DOHH2 (cell line): ENCODE measurements around the gene OOSP1.
"Not testable (repeated sequence)": the region's sequence is repeated elsewhere in the genome, so short reads cannot be mapped to it uniquely, and the experiment has no call there.

Source experiments
- H3F3A ChIP-seq: fragments of 200-600 bp; sonication (generic), shearing (Covaris generic); 2 replicates; pipeline ENCODE4 v1.6.0; 2016; ENCODE audit warnings: antibody characterized with exemption, mild to moderate bottlenecking; ENCODE audit not compliant: control insufficient read depth, insufficient read depth
- H3K27ac ChIP-seq: fragments of 200-600 bp; sonication (generic); 2 replicates; pipeline ENCODE4 v1.5.1; 2014; ENCODE audit warnings: low read depth, mild to moderate bottlenecking, low read length, moderate library complexity
- H3K27me3 ChIP-seq: fragments of 200-600 bp; sonication (generic); 2 replicates; pipeline ENCODE4 v1.6.1; 2014; ENCODE audit warnings: mild to moderate bottlenecking, low read length, mixed read lengths; ENCODE audit not compliant: control insufficient read depth
- H3K36me3 ChIP-seq: fragments of 200-600 bp; sonication (generic); 2 replicates; pipeline ENCODE4 v1.6.1; 2014; ENCODE audit warnings: mild to moderate bottlenecking, low read length, moderate library complexity, mixed read lengths; ENCODE audit not compliant: control insufficient read depth
- H3K4me1 ChIP-seq: fragments of 200-600 bp; sonication (generic); 2 replicates; pipeline ENCODE4 v1.6.1; 2014; ENCODE audit warnings: mild to moderate bottlenecking, low read length, mixed read lengths; ENCODE audit not compliant: control insufficient read depth
- H3K4me2 ChIP-seq: fragments of 200-600 bp; sonication (generic); 2 replicates; pipeline ENCODE4 v1.6.0; 2014; ENCODE audit warnings: mild to moderate bottlenecking, low read length, moderate library complexity
- H3K4me3 ChIP-seq: fragments of 200-600 bp; sonication (generic); 2 replicates; pipeline ENCODE4 v1.5.1; 2014; ENCODE audit warnings: mild to moderate bottlenecking, low read length, mixed read lengths
- H3K79me2 ChIP-seq: fragments of 200-600 bp; sonication (generic); 2 replicates; pipeline ENCODE4 v1.6.1; 2014; ENCODE audit warnings: mild to moderate bottlenecking, low read length, mixed read lengths; ENCODE audit not compliant: control insufficient read depth
- H3K9me2 ChIP-seq: fragments of 200-600 bp; sonication (generic); replicated peaks from 2 replicates; pipeline ENCODE4 v1.6.1; 2014; ENCODE audit warnings: mild to moderate bottlenecking, low read length, mixed read lengths; ENCODE audit not compliant: control insufficient read depth
- H3K9me3 ChIP-seq: fragments of 200-600 bp; sonication (generic); 2 replicates; pipeline ENCODE4 v1.6.1; 2014; ENCODE audit warnings: antibody characterized with exemption, low read length, mixed read lengths; ENCODE audit not compliant: control insufficient read depth, insufficient read depth
- H4K20me1 ChIP-seq: fragments of 200-600 bp; sonication (generic); 2 replicates; pipeline ENCODE4 v1.6.0; 2014; ENCODE audit warnings: low read depth, mild to moderate bottlenecking, antibody characterized with exemption, low read length, moderate library complexity; ENCODE audit not compliant: control insufficient read depth, insufficient read depth
- EZH2phosphoT487 ChIP-seq: fragments of 200-600 bp; sonication (generic); IDR thresholded peaks from 2 replicates; pipeline ENCODE4 v1.6.1; 2017; ENCODE audit warnings: borderline replicate concordance, mild to moderate bottlenecking, antibody characterized with exemption, low read length, moderate library complexity, mixed read lengths
- TF ChIP-seq, protein P1 (sequence below): fragments of 200-600 bp; sonication (generic); IDR thresholded peaks from one replicate; pipeline ENCODE4 v1.5.1; 2014; ENCODE audit warnings: antibody characterized with exemption, mild to moderate bottlenecking, low read depth, low read length; ENCODE audit not compliant: poor library complexity, severe bottlenecking

OOSP1 gene

DNA sequence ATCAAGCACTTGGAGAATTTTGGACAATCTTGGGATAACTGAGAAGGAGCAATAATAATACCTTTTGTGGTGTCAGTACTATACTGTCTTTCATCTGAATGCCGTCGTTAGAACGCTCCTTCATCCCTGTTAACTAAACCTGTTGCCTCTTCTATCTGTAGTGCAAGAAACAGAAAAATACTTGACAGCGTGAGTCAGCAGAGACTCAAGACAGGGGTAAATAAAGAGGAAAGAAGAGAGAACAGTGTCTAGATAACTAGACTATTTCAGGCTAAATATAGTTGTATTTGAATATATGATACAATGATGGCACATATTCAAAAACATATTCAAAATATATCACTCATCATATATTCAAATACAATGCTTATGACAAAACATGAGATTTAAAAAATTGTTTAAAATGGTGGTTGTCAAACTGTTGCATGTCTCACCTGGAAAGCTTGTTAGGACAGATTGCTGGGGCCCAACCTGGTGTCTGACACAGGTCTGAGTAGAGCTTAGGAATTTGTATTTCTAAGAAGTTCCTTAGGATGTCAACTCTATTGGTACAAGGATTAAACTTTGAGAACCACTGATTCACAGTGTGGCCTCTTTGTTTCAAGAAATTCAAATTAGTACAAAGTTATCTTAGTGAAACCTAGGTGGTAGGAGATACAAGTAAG lies 43.0 kb downstream of the OOSP1 start:
- H3K27me3 ChIP-seq = no peaks in the 10 kb centered on the region; the same call in 1 of the 2 replicates
- H3K9me2 ChIP-seq = no peaks in the 10 kb centered on the region

DNA sequence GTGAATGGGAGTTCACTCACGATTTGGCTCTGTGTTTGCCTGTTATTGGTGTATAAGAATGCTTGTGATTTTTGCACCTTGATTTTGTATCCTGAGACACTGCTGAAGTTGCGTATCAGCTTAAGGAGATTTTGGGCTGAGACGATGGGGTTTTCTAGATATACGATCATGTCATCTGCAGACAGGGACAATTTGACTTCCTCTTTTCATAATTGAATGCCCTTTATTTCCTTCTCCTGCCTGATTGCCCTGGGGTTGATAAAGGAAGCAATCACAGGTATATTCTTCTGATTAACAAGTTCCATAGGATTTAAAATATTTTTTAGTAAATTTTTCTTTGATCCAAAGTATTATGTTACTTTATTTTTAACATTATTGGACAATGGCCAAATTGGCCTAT lies 43.8 kb downstream of the OOSP1 start:
- H4K20me1 ChIP-seq, H3K27me3 ChIP-seq, H3K36me3 ChIP-seq, H3K4me1 ChIP-seq, H3F3A ChIP-seq, H3K9me2 ChIP-seq, H3K4me2 ChIP-seq, H3K4me3 ChIP-seq, H3K27ac ChIP-seq, H3K79me2 ChIP-seq, H3K9me3 ChIP-seq: not testable (repeated sequence)

More for the DNA sequence above, 43.0 kb downstream of the OOSP1 start:
- Histone ChIP-seq H3K4me1 (no peaks in the 10 kb centered on the region), H3F3A (no peaks in the 10 kb centered on the region), H3K36me3 (no peaks in the 10 kb centered on the region), H3K4me2 (no peak overlapping the region), H3K4me3 (no peak overlapping the region), H4K20me1 (no peaks in the 10 kb centered on the region), H3K79me2 (no peaks in the 10 kb centered on the region), H3K27ac (no peak overlapping the region), H3K9me3 (no peaks in the 10 kb centered on the region)
- no peak for TF ChIP-seq EZH2phosphoT487
- TF ChIP-seq, protein P1, sequence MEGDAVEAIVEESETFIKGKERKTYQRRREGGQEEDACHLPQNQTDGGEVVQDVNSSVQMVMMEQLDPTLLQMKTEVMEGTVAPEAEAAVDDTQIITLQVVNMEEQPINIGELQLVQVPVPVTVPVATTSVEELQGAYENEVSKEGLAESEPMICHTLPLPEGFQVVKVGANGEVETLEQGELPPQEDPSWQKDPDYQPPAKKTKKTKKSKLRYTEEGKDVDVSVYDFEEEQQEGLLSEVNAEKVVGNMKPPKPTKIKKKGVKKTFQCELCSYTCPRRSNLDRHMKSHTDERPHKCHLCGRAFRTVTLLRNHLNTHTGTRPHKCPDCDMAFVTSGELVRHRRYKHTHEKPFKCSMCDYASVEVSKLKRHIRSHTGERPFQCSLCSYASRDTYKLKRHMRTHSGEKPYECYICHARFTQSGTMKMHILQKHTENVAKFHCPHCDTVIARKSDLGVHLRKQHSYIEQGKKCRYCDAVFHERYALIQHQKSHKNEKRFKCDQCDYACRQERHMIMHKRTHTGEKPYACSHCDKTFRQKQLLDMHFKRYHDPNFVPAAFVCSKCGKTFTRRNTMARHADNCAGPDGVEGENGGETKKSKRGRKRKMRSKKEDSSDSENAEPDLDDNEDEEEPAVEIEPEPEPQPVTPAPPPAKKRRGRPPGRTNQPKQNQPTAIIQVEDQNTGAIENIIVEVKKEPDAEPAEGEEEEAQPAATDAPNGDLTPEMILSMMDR = no peak

DNA sequence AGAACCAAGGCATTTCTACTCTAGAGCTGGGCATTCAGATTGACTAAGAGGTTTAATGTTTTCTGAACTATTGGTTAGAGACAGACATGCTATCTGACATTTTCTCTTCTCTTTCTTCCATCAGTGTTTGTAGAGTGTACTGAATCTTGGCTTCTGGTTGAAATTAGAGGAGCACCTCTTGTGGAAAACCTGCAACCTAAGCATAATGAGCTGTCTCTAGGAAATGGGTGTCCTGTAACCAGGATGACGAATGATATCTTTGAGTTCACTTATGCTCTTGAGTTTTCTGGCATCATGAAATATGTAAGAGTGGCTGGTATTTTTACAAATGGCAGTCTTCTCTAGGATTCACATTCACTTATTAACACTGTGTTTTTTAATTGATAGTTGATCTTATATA lies 45.0 kb downstream of the OOSP1 start:
- no peaks in the 10 kb centered on the region for H3K9me2 ChIP-seq
- H3K4me1 ChIP-seq = no peaks in the 10 kb centered on the region
- H3K9me3 ChIP-seq = no peaks in the 10 kb centered on the region
- H3K27me3 ChIP-seq = no peaks in the 10 kb centered on the region; the same call in 1 of the 2 replicates
- H3K27ac ChIP-seq = no peak overlapping the region
- no peaks in the 10 kb centered on the region for H3K79me2 ChIP-seq
- H3K4me2 ChIP-seq = no peak overlapping the region
- TF ChIP-seq, protein P1 = no peak
- TF ChIP-seq EZH2phosphoT487 = no peak
- H3K4me3 ChIP-seq = no peak overlapping the region
- H3F3A ChIP-seq = no peaks in the 10 kb centered on the region
- H4K20me1 ChIP-seq = no peaks in the 10 kb centered on the region
- no peaks in the 10 kb centered on the region for H3K36me3 ChIP-seq

DNA sequence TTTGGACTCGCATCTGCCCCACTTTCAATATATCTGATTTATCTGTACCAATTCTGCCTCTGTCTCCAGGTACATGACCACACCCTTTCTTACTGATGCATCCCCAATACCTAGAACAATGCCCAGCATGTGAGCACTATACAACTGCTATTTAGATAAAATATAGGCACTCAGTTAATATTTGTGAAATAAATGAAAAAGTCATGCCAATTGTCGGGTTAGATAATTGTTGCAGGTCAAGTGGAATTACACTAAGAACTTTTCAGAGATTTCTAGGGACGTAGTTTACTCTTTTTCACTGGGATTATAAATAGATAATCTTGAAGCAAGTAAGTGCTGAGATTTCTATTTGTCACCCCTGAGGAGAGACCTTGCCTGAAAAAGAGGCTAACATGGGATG lies 46.1 kb downstream of the OOSP1 start:
- Histone ChIP-seq H3F3A (no peaks in the 10 kb centered on the region), H3K27me3 (no peaks in the 10 kb centered on the region; the same call in 1 of the 2 replicates), H4K20me1 (no peaks in the 10 kb centered on the region), H3K4me1 (no peaks in the 10 kb centered on the region), H3K4me3 (no peak overlapping the region), H3K79me2 (no peaks in the 10 kb centered on the region), H3K9me3 (no peaks in the 10 kb centered on the region), H3K4me2 (no peak overlapping the region), H3K36me3 (no peaks in the 10 kb centered on the region), H3K27ac (no peak overlapping the region), H3K9me2 (no peaks in the 10 kb centered on the region)
- no peak for TF ChIP-seq EZH2phosphoT487
- TF ChIP-seq, protein P1 = no peak
